SK-N-MC (cell line): ENCODE data around the gene DSTN.

Source experiments
- EZH2 ChIP-seq: fragments of 200-600 bp; sonication (generic); IDR thresholded peaks from one replicate; pipeline ENCODE4 v1.6.1; 2017; ENCODE audit warnings: antibody characterized with exemption
- FOXP2 ChIP-seq: optimal IDR thresholded peaks from 2 replicates; pipeline ENCODE3; 2011; ENCODE audit warnings: mild to moderate bottlenecking, moderate library complexity; ENCODE audit not compliant: insufficient read depth; ENCODE audit errors: extremely low read length, control extremely low read depth
- POLR2AphosphoS5 ChIP-seq: IDR thresholded peaks from 2 replicates; pipeline ENCODE4 v1.6.1; 2012; ENCODE audit warnings: mild to moderate bottlenecking, low read depth, low read length, borderline replicate concordance

DNA sequence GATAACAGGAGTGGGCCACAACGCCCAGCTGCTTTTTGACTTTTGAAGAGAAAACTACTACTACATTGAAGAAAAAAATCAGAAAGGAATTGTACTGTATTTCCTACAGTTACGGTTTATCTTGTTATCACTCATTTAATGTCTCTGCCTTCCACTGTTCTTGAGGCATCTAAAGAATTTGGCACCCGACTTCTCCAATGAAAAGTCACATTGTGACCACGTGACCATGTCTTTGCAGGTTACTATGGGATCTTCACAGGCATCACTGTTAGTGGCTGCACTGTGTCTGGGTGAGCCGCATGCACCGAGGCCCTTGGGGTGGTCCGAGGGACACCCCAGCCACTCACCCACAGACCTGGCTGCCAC, 85.4 kb downstream of the DSTN start:
- TF ChIP-seq POLR2AphosphoS5 = no peak
- TF ChIP-seq EZH2 = no peak
- no peak for TF ChIP-seq FOXP2
